GM12878 (cell line): ENCODE results near the gene CCDC85A. TPM values are rescaled to one million over a fixed set of nuclear protein-coding genes. Genes with fewer than 3 reads are reported as not detected.

ENCODE experiments used
- ATAC-seq: fragments of 200-7000 bp; cut with Tn5 transposase; 3 replicates; pipeline ENCODE4 v1.9.1; 2020; ENCODE audit warnings: mild to moderate bottlenecking, moderate library complexity
- BruUV-seq: library from RNA; stranded (reverse); fragments of 400-500 nt; replicated peaks from 2 replicates; lab custom pipeline; 2021; lab: Mats Ljungman, UMichigan
- CTCF ChIA-PET: fragments of 300-600 bp; sonication (Branson Sonifier 250); formaldehyde crosslinking; extraction: SDS; loops from one replicate; lab custom pipeline; 2021; ENCODE audit warnings: inconsistent platforms; lab: Yijun Ruan, JAX
- POLR2A ChIA-PET: fragments of 350-600 bp; formaldehyde crosslinking; extraction: SDS; loops from one replicate; lab custom pipeline; 2021; ENCODE audit warnings: inconsistent platforms; lab: Charles Lee
- RAD21 ChIA-PET: fragments of 300-600 bp; sonication (Branson Sonifier 250); formaldehyde crosslinking; loops from one replicate; lab custom pipeline; 2023; ENCODE audit warnings: antibody characterized with exemption; ENCODE audit not compliant: unreplicated experiment; lab: Charles Lee
- SMC1A ChIA-PET: fragments of 300-600 bp; sonication (Branson Sonifier 250); formaldehyde crosslinking; loops from one replicate; lab custom pipeline; 2023; ENCODE audit not compliant: unreplicated experiment, uncharacterized antibody; lab: Charles Lee
- DNase-seq: peaks from one replicate; pipeline ENCODE4 v3.0.0-alpha.2; 2011; ENCODE audit warnings: low read depth, low spot score
- FAIRE-seq: peaks from 3 replicates; lab custom pipeline; 2011; peaks lifted over from hg19 to GRCh38; lab: Jason Lieb, UNC
- H2AFZ ChIP-seq: 2 replicates; pipeline ENCODE4 v1.6.0; 2011; ENCODE audit warnings: low read depth, low read length, control low read depth; ENCODE audit not compliant: control insufficient read depth
- H3K27ac ChIP-seq: 2 replicates; pipeline ENCODE4 v1.5.1; 2011; ENCODE audit warnings: control low read depth; ENCODE audit not compliant: control insufficient read depth, insufficient read depth
- H3K27me3 ChIP-seq, 2 experiments: replicated peaks in 1 of 2; 2 replicates each; pipeline versions ENCODE4 v1.6.0 to v1.6.1; 2011; ENCODE audit warnings: low read length in 1 of 2; ENCODE audit not compliant: control insufficient read depth in 2 of 2, insufficient read depth in 2 of 2
- H3K36me3 ChIP-seq, 2 experiments: 2 replicates each; pipeline ENCODE4 v1.5.1; 2011; ENCODE audit warnings: low read length in 1 of 2; ENCODE audit not compliant: control insufficient read depth in 2 of 2, insufficient read depth in 2 of 2
- H3K4me1 ChIP-seq: 2 replicates; pipeline ENCODE4 v1.6.1; 2011; ENCODE audit warnings: mild to moderate bottlenecking, low read length, moderate library complexity, mixed read lengths; ENCODE audit not compliant: control insufficient read depth, insufficient read depth
- H3K4me2 ChIP-seq: 2 replicates; pipeline ENCODE4 v1.6.0; 2011; ENCODE audit warnings: control low read depth; ENCODE audit not compliant: control insufficient read depth, insufficient read depth
- H3K4me3 ChIP-seq: fragments of 200-600 bp; sonication (generic); 2 replicates; pipeline ENCODE4 v1.5.1; 2016
- H3K79me2 ChIP-seq: 2 replicates; pipeline ENCODE4 v1.6.0; 2011; ENCODE audit warnings: low read length; ENCODE audit not compliant: control insufficient read depth, insufficient read depth
- H3K9ac ChIP-seq: 2 replicates; pipeline ENCODE4 v1.8.0; 2011; ENCODE audit warnings: low read length, control low read depth, mixed read lengths; ENCODE audit not compliant: control insufficient read depth, insufficient read depth
- H3K9me3 ChIP-seq: replicated peaks from 3 replicates; pipeline ENCODE4 v1.5.1; 2011; ENCODE audit warnings: mild to moderate bottlenecking, low read length; ENCODE audit not compliant: control insufficient read depth, insufficient read depth
- H4K20me1 ChIP-seq: 2 replicates; pipeline ENCODE4 v1.6.0; 2011; ENCODE audit not compliant: control insufficient read depth, insufficient read depth
- FOS ChIP-seq: IDR thresholded peaks from 3 replicates; pipeline ENCODE4 v1.6.1; 2011; ENCODE audit warnings: borderline replicate concordance; ENCODE audit not compliant: insufficient read length; ENCODE audit errors: extremely low read depth
- GABPA ChIP-seq: IDR thresholded peaks from 2 replicates; pipeline ENCODE4 v1.6.1; 2014; ENCODE audit warnings: antibody characterized with exemption, low read depth, mild to moderate bottlenecking, inconsistent platforms
- NRF1 ChIP-seq: conservative IDR thresholded peaks from 2 replicates; pipeline ENCODE4 v1.6.1; 2011; ENCODE audit warnings: mild to moderate bottlenecking, low read depth, low read length, improper control_type of control experiment
- SMAD5 ChIP-seq: IDR thresholded peaks from 2 replicates; pipeline ENCODE4 v1.6.1; 2016; ENCODE audit warnings: antibody characterized with exemption, low read depth
- SREBF2 ChIP-seq: IDR thresholded peaks from 2 replicates; pipeline ENCODE4 v1.6.1; 2012; ENCODE audit warnings: mild to moderate bottlenecking, low read length
- ZNF207 ChIP-seq: fragments of 450-650 bp; IDR thresholded peaks from 2 replicates; pipeline ENCODE4 v1.6.1; 2014; ENCODE audit warnings: antibody characterized with exemption, mild to moderate bottlenecking, borderline replicate concordance
- ZNF384 ChIP-seq: IDR thresholded peaks from 2 replicates; pipeline ENCODE4 v1.6.1; 2012; ENCODE audit warnings: low read depth, mild to moderate bottlenecking, low read length, improper control_type of control experiment, borderline replicate concordance
- WGBS: methylation state at CpG from one replicate; pipeline ENCODE4 v1.1.6; 2016; ENCODE audit warnings: low lambda C conversion rate; ENCODE audit not compliant: insufficient replicate concordance, insufficient coverage; ENCODE audit errors: missing lambda C conversion rate; 5-methylcytosine and 5-hydroxymethylcytosine counted together
- in situ Hi-C: fragments of 300-500 bp; cut with MboI; formaldehyde crosslinking; loops from 9 replicates; pipeline ENCODE4 v1.14.3; 2018; ENCODE audit warnings: mixed read lengths
- intact Hi-C: fragments of 100-400 bp; cut with micrococcal nuclease; formaldehyde crosslinking; loops from one replicate; pipeline ENCODE4 v1.14.2; 2022; ENCODE audit not compliant: unreplicated experiment
- polyA plus RNA-seq, 11 experiments: library from polyadenylated mRNA; depleted of rRNA in 4 of 11; unstranded in 6 of 11; stranded (reverse) in 5 of 11; fragments of >200 nt; fragmentation: Nextera tagmentation in 4 of 11; fragmentation: Illumina TruSeq in 1 of 11; extraction: Ambion mirVana in 4 of 11; extraction: Trizol in 1 of 11; gene quantifications; 1 replicate in 1 of 11; 2 replicates in 10 of 11; pipeline versions ENCODE4 v1.2.1 to v1.2.3, GENCODE V29; 2011 to 2016; ENCODE audit warnings: inconsistent platforms in 2 of 11, missing spikeins in 2 of 11, low read depth in 1 of 11
- total RNA-seq, 4 experiments: library from RNA; depleted of rRNA in 3 of 4; stranded (reverse); fragments of >200 nt in 3 of 4; fragmentation: Illumina TruSeq in 1 of 4; extraction: Trizol in 1 of 4; gene quantifications; 2 replicates each; pipeline versions ENCODE4 v1.2.1 to v1.2.3, GENCODE V29; 2013 to 2021
- TF ChIP-seq, protein P1 (sequence below): fragments of 450-650 bp; IDR thresholded peaks from 2 replicates; pipeline ENCODE4 v1.6.1; 2016; ENCODE audit warnings: mild to moderate bottlenecking, moderate library complexity, borderline replicate concordance

The CCDC85A gene
- total and polyA plus RNA-seq, 10 of the 15 experiments (the other 5 are each of a cell fraction or from before 2014, with no cell fraction given): 0.02 to 0.57 (median 0.04) TPM; not detected in 7

DNA sequence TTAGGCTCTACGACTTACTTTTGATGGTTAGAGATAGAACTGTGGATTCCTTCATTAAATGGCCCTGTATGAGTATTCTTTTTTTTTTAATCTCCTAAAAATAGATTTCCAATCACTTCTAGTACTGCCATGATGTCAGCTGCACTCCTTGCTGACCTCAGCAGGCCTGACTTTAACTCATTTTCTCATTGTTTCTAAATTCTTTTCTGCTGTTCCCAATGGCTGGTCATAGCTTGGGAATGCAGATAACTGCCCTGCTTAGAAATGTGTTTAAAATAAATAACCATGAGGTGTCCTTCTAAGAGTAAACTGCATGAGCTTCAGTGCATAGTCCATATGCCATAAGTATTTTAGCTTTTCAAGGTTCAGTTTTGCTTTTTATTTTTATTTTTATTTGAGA, 15.7 kb downstream of the CCDC85A start (continued):
- TF ChIP-seq, protein P1, sequence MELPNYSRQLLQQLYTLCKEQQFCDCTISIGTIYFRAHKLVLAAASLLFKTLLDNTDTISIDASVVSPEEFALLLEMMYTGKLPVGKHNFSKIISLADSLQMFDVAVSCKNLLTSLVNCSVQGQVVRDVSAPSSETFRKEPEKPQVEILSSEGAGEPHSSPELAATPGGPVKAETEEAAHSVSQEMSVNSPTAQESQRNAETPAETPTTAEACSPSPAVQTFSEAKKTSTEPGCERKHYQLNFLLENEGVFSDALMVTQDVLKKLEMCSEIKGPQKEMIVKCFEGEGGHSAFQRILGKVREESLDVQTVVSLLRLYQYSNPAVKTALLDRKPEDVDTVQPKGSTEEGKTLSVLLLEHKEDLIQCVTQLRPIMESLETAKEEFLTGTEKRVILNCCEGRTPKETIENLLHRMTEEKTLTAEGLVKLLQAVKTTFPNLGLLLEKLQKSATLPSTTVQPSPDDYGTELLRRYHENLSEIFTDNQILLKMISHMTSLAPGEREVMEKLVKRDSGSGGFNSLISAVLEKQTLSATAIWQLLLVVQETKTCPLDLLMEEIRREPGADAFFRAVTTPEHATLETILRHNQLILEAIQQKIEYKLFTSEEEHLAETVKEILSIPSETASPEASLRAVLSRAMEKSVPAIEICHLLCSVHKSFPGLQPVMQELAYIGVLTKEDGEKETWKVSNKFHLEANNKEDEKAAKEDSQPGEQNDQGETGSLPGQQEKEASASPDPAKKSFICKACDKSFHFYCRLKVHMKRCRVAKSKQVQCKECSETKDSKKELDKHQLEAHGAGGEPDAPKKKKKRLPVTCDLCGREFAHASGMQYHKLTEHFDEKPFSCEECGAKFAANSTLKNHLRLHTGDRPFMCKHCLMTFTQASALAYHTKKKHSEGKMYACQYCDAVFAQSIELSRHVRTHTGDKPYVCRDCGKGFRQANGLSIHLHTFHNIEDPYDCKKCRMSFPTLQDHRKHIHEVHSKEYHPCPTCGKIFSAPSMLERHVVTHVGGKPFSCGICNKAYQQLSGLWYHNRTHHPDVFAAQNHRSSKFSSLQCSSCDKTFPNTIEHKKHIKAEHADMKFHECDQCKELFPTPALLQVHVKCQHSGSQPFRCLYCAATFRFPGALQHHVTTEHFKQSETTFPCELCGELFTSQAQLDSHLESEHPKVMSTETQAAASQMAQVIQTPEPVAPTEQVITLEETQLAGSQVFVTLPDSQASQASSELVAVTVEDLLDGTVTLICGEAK: no peak
- no peak for TF ChIP-seq ZNF207
- TF ChIP-seq, all 136 proteins: peak for 0

DNA sequence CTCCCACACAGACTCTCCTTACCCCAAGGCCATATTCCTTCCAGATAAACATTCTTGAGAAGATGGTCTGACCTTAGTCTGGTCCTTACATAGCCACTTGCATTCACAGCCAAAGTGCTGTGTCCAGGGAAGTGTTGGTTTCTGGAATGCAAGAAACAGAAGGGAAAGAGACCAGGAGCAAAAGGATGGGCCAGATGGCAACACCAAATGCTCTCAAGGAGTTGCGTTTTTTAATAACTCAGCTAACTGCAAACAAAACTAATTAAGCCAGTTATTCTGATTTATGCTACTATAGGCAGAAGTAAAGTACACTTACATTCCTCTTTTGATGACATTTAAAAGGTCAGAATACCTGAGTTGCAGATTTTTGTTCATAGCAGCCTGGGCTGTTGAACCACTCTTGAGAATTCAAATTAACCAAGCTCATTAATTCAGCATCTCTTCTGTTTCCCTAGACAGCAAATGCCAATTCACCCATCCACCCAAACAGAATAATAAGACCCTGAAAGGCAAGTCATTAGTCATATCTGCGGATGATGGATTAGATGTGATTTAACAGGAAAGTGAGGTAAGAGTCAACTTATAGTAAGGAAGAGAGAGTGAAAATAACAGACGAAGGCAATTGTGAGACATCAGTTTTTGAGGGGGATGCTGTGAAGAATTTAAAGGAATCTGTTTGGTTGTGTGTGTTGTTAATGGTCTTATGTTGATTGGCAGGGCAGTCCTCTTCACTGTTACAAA, 18.8 kb downstream of the CCDC85A start:
- WGBS: 41% methylated on average over 3 of the region's 3 CpGs
- ATAC-seq (no peak), DNase-seq (no peak), FAIRE-seq (no peak)
- Histone ChIP-seq H3K9ac (no peak overlapping the region), H3K27ac (no peak overlapping the region), H2AFZ (no peak overlapping the region), H3K9me3 (no peaks in the 10 kb centered on the region), H3K4me2 (no peak overlapping the region), H3K36me3 (no peaks in the 10 kb centered on the region), H3K27me3 (no peaks in the 10 kb centered on the region), H3K4me1 (no peaks in the 10 kb centered on the region), H3K4me3 (no peak overlapping the region), H4K20me1 (no peaks in the 10 kb centered on the region), H3K79me2 (no peaks in the 10 kb centered on the region)
- ChIA-PET RAD21 (interaction anchor here (1.6 kb wide), 1 partner anchor 19 kb away, joined by 3 read pairs; the partner anchor contains the start of gene CCDC85A), CTCF (interaction anchor here (2.1 kb wide), 1 partner anchor 19 kb away, joined by 10 read pairs; the partner anchor contains the start of gene CCDC85A), POLR2A (no interaction called here), SMC1A (interaction anchor here (0.6 to 1.5 kb wide), 3 partner anchors 18 to 108 kb away, joined by 3 to 4 read pairs (median 3); no protein-coding TSS in a partner anchor)
- intact Hi-C loops: no loop called here
- in situ Hi-C loops: no loop called here
- TF ChIP-seq ZNF384 (no peak), SMAD5 (no peak), NRF1 (no peak), FOS (no peak), SREBF2 (no peak), GABPA (no peak)
- no TSS peak for BruUV-seq
